ENCODE results near the gene SLC7A14.

GRCh38 chr3:170610321-170610884 lies 24.5 kb upstream of the SLC7A14 start:
- TF ChIP-seq RCOR1 (IDR thresholded peaks at IDR 0.05; ENCODE audit: low read depth, low read length) (no peak), POLR2A (IDR thresholded peaks at IDR 0.05; ENCODE audit: low read length) (no peak), KDM1A (IDR thresholded peaks at IDR 0.05; ENCODE audit: low read depth) (no peak), ELK1 (IDR thresholded peaks at IDR 0.05; ENCODE audit: low read depth, low read length) (no peak), EP300 (IDR thresholded peaks at IDR 0.05) (no peak), REST (IDR thresholded peaks at IDR 0.05) (no peak), BHLHE40 (IDR thresholded peaks at IDR 0.05; ENCODE audit: low read depth, low read length) (no peak), SREBF2 (IDR thresholded peaks at IDR 0.05) (no peak), SMC3 (IDR thresholded peaks at IDR 0.05) (no peak), POLR2AphosphoS2 (conservative IDR thresholded peaks at IDR 0.05; ENCODE audit: low read length) (no peak)
- TF ChIP-seq, protein P1, sequence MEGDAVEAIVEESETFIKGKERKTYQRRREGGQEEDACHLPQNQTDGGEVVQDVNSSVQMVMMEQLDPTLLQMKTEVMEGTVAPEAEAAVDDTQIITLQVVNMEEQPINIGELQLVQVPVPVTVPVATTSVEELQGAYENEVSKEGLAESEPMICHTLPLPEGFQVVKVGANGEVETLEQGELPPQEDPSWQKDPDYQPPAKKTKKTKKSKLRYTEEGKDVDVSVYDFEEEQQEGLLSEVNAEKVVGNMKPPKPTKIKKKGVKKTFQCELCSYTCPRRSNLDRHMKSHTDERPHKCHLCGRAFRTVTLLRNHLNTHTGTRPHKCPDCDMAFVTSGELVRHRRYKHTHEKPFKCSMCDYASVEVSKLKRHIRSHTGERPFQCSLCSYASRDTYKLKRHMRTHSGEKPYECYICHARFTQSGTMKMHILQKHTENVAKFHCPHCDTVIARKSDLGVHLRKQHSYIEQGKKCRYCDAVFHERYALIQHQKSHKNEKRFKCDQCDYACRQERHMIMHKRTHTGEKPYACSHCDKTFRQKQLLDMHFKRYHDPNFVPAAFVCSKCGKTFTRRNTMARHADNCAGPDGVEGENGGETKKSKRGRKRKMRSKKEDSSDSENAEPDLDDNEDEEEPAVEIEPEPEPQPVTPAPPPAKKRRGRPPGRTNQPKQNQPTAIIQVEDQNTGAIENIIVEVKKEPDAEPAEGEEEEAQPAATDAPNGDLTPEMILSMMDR (IDR thresholded peaks at IDR 0.05) = no peak
- TF ChIP-seq, protein P2, sequence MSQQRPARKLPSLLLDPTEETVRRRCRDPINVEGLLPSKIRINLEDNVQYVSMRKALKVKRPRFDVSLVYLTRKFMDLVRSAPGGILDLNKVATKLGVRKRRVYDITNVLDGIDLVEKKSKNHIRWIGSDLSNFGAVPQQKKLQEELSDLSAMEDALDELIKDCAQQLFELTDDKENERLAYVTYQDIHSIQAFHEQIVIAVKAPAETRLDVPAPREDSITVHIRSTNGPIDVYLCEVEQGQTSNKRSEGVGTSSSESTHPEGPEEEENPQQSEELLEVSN (IDR thresholded peaks at IDR 0.05; ENCODE audit: borderline replicate concordance, low read depth) = no peak
- TF ChIP-seq, protein P3, sequence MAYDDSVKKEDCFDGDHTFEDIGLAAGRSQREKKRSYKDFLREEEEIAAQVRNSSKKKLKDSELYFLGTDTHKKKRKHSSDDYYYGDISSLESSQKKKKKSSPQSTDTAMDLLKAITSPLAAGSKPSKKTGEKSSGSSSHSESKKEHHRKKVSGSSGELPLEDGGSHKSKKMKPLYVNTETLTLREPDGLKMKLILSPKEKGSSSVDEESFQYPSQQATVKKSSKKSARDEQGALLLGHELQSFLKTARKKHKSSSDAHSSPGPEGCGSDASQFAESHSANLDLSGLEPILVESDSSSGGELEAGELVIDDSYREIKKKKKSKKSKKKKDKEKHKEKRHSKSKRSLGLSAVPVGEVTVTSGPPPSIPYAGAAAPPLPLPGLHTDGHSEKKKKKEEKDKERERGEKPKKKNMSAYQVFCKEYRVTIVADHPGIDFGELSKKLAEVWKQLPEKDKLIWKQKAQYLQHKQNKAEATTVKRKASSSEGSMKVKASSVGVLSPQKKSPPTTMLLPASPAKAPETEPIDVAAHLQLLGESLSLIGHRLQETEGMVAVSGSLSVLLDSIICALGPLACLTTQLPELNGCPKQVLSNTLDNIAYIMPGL (CRISPR knock-in tag; IDR thresholded peaks at IDR 0.05; ENCODE audit: borderline replicate concordance) = no peak
- TF ChIP-seq, protein P4, sequence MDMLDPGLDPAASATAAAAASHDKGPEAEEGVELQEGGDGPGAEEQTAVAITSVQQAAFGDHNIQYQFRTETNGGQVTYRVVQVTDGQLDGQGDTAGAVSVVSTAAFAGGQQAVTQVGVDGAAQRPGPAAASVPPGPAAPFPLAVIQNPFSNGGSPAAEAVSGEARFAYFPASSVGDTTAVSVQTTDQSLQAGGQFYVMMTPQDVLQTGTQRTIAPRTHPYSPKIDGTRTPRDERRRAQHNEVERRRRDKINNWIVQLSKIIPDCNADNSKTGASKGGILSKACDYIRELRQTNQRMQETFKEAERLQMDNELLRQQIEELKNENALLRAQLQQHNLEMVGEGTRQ (IDR thresholded peaks at IDR 0.05) = no peak
